Thyroid gland (tissue), 4 donors: Measurements from ENCODE around the gene NXPH4.

Source experiments
- POLR2A ChIP-seq, 2 donors: fragments of 450-650 bp; IDR thresholded peaks; one replicate each; pipeline ENCODE4 v1.6.1; 2017; ENCODE audit warnings: antibody characterized with exemption in 2 of 2, mild to moderate bottlenecking in 2 of 2, moderate library complexity in 1 of 2
- TF ChIP-seq, protein P1 (sequence below), 6 experiments: fragments of 200-600 bp in 3 of 6; fragments of 450-650 bp in 3 of 6; sonication (generic) in 3 of 6; IDR thresholded peaks; one replicate each; pipeline ENCODE4 v1.5.1; 2016 to 2019; ENCODE audit warnings: antibody characterized with exemption in 6 of 6, mild to moderate bottlenecking in 2 of 6, inconsistent platforms in 1 of 6, moderate library complexity in 1 of 6

DNA sequence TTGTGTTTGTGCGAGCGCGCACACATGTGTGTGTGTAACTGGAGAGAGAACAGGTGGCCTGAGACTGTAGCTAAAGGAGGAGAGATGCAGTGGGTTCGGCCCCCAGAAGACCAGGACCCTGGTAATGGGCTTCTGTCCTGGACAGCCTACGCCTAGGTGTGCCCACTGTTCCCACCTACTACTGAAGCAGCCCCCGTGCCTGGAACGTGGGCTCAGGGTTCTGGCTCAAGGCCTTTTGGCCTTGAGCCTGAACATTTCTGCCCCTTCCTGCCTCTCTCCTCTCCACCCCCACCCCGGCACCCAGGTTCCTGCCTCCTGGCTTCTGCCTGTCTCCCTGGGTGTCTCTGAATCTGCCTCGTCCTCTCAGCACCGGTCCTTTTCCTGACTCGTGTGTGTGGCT lies 1.5 kb upstream of the NXPH4 start:
- no peak for TF ChIP-seq POLR2A (IDR thresholded peaks at IDR 0.05)
- TF ChIP-seq, protein P1, sequence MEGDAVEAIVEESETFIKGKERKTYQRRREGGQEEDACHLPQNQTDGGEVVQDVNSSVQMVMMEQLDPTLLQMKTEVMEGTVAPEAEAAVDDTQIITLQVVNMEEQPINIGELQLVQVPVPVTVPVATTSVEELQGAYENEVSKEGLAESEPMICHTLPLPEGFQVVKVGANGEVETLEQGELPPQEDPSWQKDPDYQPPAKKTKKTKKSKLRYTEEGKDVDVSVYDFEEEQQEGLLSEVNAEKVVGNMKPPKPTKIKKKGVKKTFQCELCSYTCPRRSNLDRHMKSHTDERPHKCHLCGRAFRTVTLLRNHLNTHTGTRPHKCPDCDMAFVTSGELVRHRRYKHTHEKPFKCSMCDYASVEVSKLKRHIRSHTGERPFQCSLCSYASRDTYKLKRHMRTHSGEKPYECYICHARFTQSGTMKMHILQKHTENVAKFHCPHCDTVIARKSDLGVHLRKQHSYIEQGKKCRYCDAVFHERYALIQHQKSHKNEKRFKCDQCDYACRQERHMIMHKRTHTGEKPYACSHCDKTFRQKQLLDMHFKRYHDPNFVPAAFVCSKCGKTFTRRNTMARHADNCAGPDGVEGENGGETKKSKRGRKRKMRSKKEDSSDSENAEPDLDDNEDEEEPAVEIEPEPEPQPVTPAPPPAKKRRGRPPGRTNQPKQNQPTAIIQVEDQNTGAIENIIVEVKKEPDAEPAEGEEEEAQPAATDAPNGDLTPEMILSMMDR (IDR thresholded peaks at IDR 0.05), result no peak
